GM12878 (cell line): Measurements from ENCODE around the gene CMC1. TPM values are rescaled to one million over a fixed set of nuclear protein-coding genes. Genes with fewer than 3 reads are reported as not detected.

Experiments
- ASH2L ChIP-seq: fragments of 300-600, 200-600 bp; sonication (generic); IDR thresholded peaks from 2 replicates; pipeline ENCODE4 v1.6.1; 2017; ENCODE audit warnings: low read depth, mild to moderate bottlenecking, borderline replicate concordance
- ATF3 ChIP-seq: IDR thresholded peaks from 2 replicates; pipeline ENCODE4 v1.6.1; 2011; ENCODE audit warnings: low read depth, mild to moderate bottlenecking, low read length, moderate library complexity, borderline replicate concordance; ENCODE audit errors: extremely low read depth
- BCL3 ChIP-seq: IDR thresholded peaks from 2 replicates; pipeline ENCODE4 v1.6.1; 2011; ENCODE audit warnings: borderline replicate concordance, low read depth, mild to moderate bottlenecking, moderate library complexity, low read length; ENCODE audit not compliant: insufficient read depth, poor library complexity, severe bottlenecking
- CBX3 ChIP-seq: fragments of 200-600 bp; sonication (generic); IDR thresholded peaks from 2 replicates; pipeline ENCODE4 v1.6.1; 2016; ENCODE audit warnings: low read depth, borderline replicate concordance
- CEBPZ ChIP-seq: fragments of 150-350 bp; IDR thresholded peaks from 2 replicates; pipeline ENCODE4 v1.6.1; 2016; ENCODE audit warnings: low read depth, low read length
- CHD2 ChIP-seq: IDR thresholded peaks from 2 replicates; pipeline ENCODE4 v1.6.1; 2011; ENCODE audit warnings: low read depth, low read length, improper control_type of control experiment, borderline replicate concordance
- CHD4 ChIP-seq: fragments of 200-600 bp; sonication (generic); IDR thresholded peaks from 2 replicates; pipeline ENCODE4 v1.6.1; 2016; ENCODE audit warnings: mild to moderate bottlenecking
- HCFC1 ChIP-seq: fragments of 150-350 bp; IDR thresholded peaks from 2 replicates; pipeline ENCODE4 v1.6.1; 2014; ENCODE audit warnings: low read length
- HDAC6 ChIP-seq: fragments of 200-600 bp; sonication (generic); IDR thresholded peaks from one replicate; pipeline ENCODE4 v1.8.0; 2017; ENCODE audit warnings: antibody characterized with exemption; ENCODE audit not compliant: unreplicated experiment
- IRF3 ChIP-seq: fragments of 450-650 bp; IDR thresholded peaks from 2 replicates; pipeline ENCODE4 v1.6.1; 2014; ENCODE audit warnings: mild to moderate bottlenecking
- JUND ChIP-seq: IDR thresholded peaks from 2 replicates; pipeline ENCODE4 v1.6.1; 2012; ENCODE audit warnings: low read depth, mild to moderate bottlenecking, low read length, improper control_type of control experiment, moderate library complexity
- MEF2B ChIP-seq: fragments of 450-650 bp; IDR thresholded peaks from 2 replicates; pipeline ENCODE4 v1.6.1; 2018; ENCODE audit warnings: mild to moderate bottlenecking, moderate library complexity; ENCODE audit not compliant: partially characterized antibody, poor library complexity, severe bottlenecking
- PAX8 ChIP-seq: fragments of 450-650 bp; IDR thresholded peaks from 2 replicates; pipeline ENCODE4 v1.6.1; 2017; ENCODE audit warnings: mild to moderate bottlenecking, moderate library complexity
- RBBP5 ChIP-seq: fragments of 200-600 bp; sonication (generic); conservative IDR thresholded peaks from 2 replicates; pipeline ENCODE4 v1.6.1; 2016
- USF2 ChIP-seq: IDR thresholded peaks from 2 replicates; pipeline ENCODE4 v1.6.1; 2011; ENCODE audit warnings: low read depth, low read length, improper control_type of control experiment, borderline replicate concordance
- ZBTB33 ChIP-seq: fragments of 450-650 bp; IDR thresholded peaks from 2 replicates; pipeline ENCODE4 v1.6.1; 2017; ENCODE audit warnings: mild to moderate bottlenecking
- polyA plus RNA-seq, 11 experiments: library from polyadenylated mRNA; depleted of rRNA in 4 of 11; unstranded in 6 of 11; stranded (reverse) in 5 of 11; fragments of >200 nt; fragmentation: Nextera tagmentation in 4 of 11; fragmentation: Illumina TruSeq in 1 of 11; extraction: Ambion mirVana in 4 of 11; extraction: Trizol in 1 of 11; gene quantifications; 1 replicate in 1 of 11; 2 replicates in 10 of 11; pipeline versions ENCODE4 v1.2.1 to v1.2.3, GENCODE V29; 2011 to 2016; ENCODE audit warnings: inconsistent platforms in 2 of 11, missing spikeins in 2 of 11, low read depth in 1 of 11
- total RNA-seq, 4 experiments: library from RNA; depleted of rRNA in 3 of 4; stranded (reverse); fragments of >200 nt in 3 of 4; fragmentation: Illumina TruSeq in 1 of 4; extraction: Trizol in 1 of 4; gene quantifications; 2 replicates each; pipeline versions ENCODE4 v1.2.1 to v1.2.3, GENCODE V29; 2013 to 2021

CMC1 gene
- total and polyA plus RNA-seq, 10 of the 15 experiments (the other 5 are each of a cell fraction or from before 2014, with no cell fraction given) = 12.3 to 118 (median 29.3) TPM

GRCh38 chr3:28348629-28349468 lies 107.4 kb downstream of the CMC1 start, which contains the start of the genes AZI2 and ZCWPW2 (continued):
- TF ChIP-seq CEBPZ = no peak
- TF ChIP-seq ZBTB33 = 0 out of 2 replicates have a peak, but pooled peaks have one; percentile 7
- TF ChIP-seq BCL3 = no peak
- TF ChIP-seq MEF2B = no peak
- no peak for TF ChIP-seq USF2
- TF ChIP-seq CBX3 = no peak
- TF ChIP-seq CHD4 = no peak
- peak; percentile 94 for TF ChIP-seq CHD2
- no peak for TF ChIP-seq ATF3
- TF ChIP-seq JUND = 0 out of 2 replicates have a peak, but pooled peaks have one; percentile 6
- TF ChIP-seq PAX8 = no peak
- TF ChIP-seq ASH2L = peak; percentile 97
- no peak for TF ChIP-seq IRF3
- peak; percentile 90 for TF ChIP-seq HCFC1
- TF ChIP-seq HDAC6 = peak; percentile 68
- no peak for TF ChIP-seq RBBP5
